Activated naive CD8-positive, alpha-beta T cell treated with anti-CD3 and anti-CD28 coated beads, Interleukin-2, amount 50 U/mL, for 24 hours (primary cell): ENCODE results near the gene MED1.
"Not testable (repeated sequence)": the region's sequence is repeated elsewhere in the genome, so short reads cannot be mapped to it uniquely, and the experiment has no call there.

Experiments
- ATAC-seq: fragments of 150-1000 bp; cut with Tn5 transposase; one replicate; pipeline ENCODE4 v1.10.0; 2021
- DNase-seq: peaks from one replicate; pipeline ENCODE4 v3.0.0; 2021
- H3K27ac Mint-ChIP-seq: one replicate; pipeline ENCODE4 v1.8.0; 2021; ENCODE audit warnings: mild to moderate bottlenecking, mixed read lengths
- H3K27me3 Mint-ChIP-seq: one replicate; pipeline ENCODE4 v1.8.0; 2021; ENCODE audit warnings: mixed read lengths
- H3K36me3 Mint-ChIP-seq: one replicate; pipeline ENCODE4 v1.8.0; 2021; ENCODE audit warnings: low read depth, mixed read lengths
- H3K4me1 Mint-ChIP-seq: one replicate; pipeline ENCODE4 v1.8.0; 2021; ENCODE audit warnings: mixed read lengths
- H3K4me3 Mint-ChIP-seq: one replicate; pipeline ENCODE4 v1.8.0; 2021; ENCODE audit warnings: mild to moderate bottlenecking, moderate library complexity, mixed read lengths
- H3K9me3 Mint-ChIP-seq: one replicate; pipeline ENCODE4 v1.8.0; 2021; ENCODE audit warnings: mixed read lengths

The MED1 gene

GRCh38 chr17:39402890-39403605 lies 48.0 kb downstream of the MED1 start:
- ATAC-seq (no peak), DNase-seq (no peak)
- H3K9me3 Mint-ChIP-seq, result no peaks in the 10 kb centered on the region
- H3K36me3 Mint-ChIP-seq, result peaks cover 8% of the 10 kb centered on the region
- H3K27me3 Mint-ChIP-seq, result no peaks in the 10 kb centered on the region
- peak overlapping the region; percentile 70 for H3K27ac Mint-ChIP-seq
- H3K4me3 Mint-ChIP-seq, result peak overlapping the region; percentile 89
- peaks cover 64% of the 10 kb centered on the region for H3K4me1 Mint-ChIP-seq

DNA sequence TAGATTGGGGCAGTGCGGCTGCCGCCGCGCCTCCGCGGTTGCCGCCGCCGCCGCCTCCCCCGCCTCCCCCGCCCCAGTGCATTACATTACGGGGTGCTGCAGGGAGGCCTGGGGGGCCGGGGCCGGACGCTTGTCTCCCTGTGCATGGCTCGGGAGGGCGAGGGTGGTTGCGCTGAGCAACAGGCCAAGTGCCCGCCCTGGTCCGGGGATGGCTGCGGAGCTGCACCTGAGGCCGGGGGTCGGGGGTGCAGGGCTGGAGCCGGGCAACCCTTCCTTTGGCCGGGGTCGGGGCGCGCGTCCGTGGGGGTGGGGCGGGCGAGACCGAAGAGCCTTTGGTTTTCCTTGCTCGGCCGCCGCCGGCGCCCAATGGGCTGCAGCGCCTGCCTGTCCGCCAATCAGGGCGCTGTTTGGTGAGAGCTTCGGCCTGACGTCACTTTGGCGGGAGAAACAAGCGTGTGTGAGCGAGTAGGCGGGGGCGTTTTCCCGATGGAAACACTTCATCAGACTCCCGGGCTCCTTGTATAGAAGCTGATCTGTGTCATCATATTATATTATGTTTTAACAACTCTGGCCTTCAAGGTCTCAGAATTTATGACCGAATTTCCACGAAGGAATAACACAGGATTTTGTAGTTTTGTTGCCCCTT lies 48.7 kb downstream of the MED1 start:
- DNase-seq (peak; percentile 95), ATAC-seq (peak; percentile 66)
- peaks cover 65% of the 10 kb centered on the region for H3K4me1 Mint-ChIP-seq
- H3K27ac Mint-ChIP-seq, result peak overlapping the region; percentile 91
- H3K4me3 Mint-ChIP-seq, result peak overlapping the region; percentile 89
- peaks cover 6% of the 10 kb centered on the region for H3K36me3 Mint-ChIP-seq
- H3K9me3 Mint-ChIP-seq, result no peaks in the 10 kb centered on the region
- no peaks in the 10 kb centered on the region for H3K27me3 Mint-ChIP-seq

DNA sequence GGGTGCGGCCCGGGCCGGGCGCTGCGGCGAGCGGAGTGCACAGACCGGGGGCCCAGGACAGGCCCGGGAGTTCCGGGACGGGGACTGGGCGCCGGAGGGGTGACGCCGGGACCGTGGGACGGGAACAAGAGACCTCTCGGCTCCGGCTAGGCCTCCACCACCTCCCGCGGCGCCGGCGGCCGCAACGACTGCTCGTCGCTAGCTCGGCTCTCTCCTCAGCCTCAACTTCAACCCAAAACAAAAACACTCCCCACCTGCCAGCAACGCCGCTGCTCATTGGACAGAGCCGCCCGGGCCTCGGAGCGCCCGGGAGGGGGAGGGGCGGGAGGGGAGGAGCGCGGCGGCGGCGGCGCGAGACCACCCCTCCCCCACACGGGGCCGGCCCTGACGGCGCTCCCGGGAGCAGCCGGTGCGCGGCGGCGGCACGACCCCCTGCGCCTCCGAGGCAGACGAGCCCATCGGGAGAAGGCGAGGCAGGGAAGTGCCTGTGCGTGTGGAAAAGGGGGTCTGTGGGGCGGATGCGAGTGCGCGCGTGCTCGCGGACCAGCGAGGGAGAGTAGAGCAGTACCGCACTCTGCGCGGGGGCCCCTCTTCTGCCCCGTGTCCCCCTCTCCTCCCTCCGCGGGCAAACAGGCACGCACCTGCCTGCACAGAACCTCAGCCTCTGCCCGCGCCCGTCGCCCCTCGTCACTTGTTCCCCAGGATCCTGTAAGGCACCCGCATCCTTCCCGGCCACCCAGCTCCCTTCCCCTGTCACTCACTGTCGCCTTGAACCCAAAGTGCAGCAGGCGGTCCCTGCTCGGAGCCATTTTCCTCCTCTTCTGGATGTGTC lies 49.4 kb downstream of the MED1 start, which contains the start of gene FBXL20:
Gene FBXL20 (minus strand): TSS at position 215 of the 832 bp plus-strand sequence. CDS start 224 bp downstream, outside the sequence.
- peaks cover 65% of the 10 kb centered on the region for H3K4me1 Mint-ChIP-seq
- H3K27me3 Mint-ChIP-seq, result no peaks in the 10 kb centered on the region
- peak within 1 kb of the TSS; percentile 89 for H3K4me3 Mint-ChIP-seq
- peak; percentile 65 for ATAC-seq
- no peaks in the 10 kb centered on the region for H3K9me3 Mint-ChIP-seq
- H3K27ac Mint-ChIP-seq, result peak within 1 kb of the TSS; percentile 91
- peak; percentile 94 for DNase-seq
- peaks cover 3% of the 10 kb centered on the region for H3K36me3 Mint-ChIP-seq

DNA sequence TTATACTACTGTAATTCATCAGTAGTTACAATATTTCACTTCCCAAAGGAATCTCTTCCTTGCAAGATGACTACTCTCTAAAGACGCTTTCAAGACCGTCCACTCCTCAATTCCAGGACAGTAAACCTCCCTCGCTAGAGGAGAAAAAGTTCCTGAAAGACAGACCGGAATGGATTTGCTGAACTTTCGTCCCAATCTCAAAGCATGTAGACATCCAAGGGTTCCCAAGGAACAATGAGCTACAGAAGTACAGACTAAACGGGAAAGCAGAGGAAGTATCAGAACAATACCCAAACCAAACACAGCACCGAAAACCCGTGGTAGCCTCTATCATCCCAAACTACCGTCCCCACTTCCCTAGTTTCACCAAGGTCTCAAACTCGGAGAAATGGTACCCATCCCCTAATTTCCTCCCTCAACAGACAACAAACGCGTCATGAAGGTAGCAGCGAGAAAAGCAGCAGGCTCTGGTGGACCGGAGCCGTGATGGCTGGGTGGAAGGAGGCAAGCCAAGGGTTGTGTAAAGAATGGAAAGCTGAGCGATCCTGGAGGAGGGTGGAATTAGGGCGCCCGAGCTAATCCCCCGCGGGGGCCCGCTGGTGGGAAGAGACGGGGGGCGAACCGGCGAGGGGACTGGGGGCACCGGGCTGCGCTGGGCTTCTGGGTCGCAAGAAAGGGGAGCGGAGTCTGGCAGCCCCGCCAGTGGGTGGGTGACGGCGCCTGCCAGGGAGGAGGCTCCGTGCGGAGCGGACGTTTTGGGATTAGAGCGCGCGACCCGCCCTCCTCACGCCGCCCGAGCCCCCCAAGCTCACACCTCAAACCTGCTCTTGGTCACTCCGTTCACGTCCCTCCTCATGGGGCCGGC lies 50.3 kb downstream of the MED1 start:
- peak; percentile 17 for DNase-seq
- ATAC-seq, result no peak
- Mint-ChIP-seq H3K4me3 (peak overlapping the region; percentile 89), H3K27me3 (no peaks in the 10 kb centered on the region), H3K4me1 (peaks cover 58% of the 10 kb centered on the region), H3K9me3 (no peaks in the 10 kb centered on the region), H3K27ac (peak overlapping the region; percentile 68), H3K36me3 (peaks cover 2% of the 10 kb centered on the region)

GRCh38 chr17:39399791-39400190 lies 51.3 kb downstream of the MED1 start:
- Mint-ChIP-seq H3K27ac (no peak overlapping the region), H3K9me3 (no peaks in the 10 kb centered on the region), H3K27me3 (no peaks in the 10 kb centered on the region), H3K4me1 (peaks cover 51% of the 10 kb centered on the region), H3K4me3 (peak overlapping the region; percentile 89), H3K36me3 (peaks cover 2% of the 10 kb centered on the region)
- no peak for ATAC-seq
- no peak for DNase-seq

DNA sequence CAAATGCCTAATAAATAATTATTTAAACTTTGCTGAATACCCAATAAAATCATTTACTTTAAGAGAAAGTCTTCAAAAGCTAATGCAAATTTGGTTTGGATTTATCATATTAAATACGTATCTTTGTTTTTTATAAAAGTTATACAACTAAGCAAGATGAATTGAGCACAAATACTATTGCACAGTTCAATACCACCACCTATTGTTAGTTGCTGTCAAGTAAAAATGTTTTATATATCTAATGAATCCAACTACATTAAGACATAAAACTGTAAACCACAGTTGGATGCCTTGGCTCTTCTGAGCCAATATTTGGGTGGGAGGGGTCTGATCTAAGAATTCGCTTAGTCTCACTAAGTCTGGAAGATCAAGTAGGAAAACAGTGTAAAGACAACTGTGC lies 57.3 kb downstream of the MED1 start:
- DNase-seq, result no peak
- H3K9me3 Mint-ChIP-seq, result no peaks in the 10 kb centered on the region
- no peak overlapping the region for H3K27ac Mint-ChIP-seq
- no peaks in the 10 kb centered on the region for H3K27me3 Mint-ChIP-seq
- no peaks in the 10 kb centered on the region for H3K36me3 Mint-ChIP-seq
- ATAC-seq, result no peak
- peaks cover 21% of the 10 kb centered on the region for H3K4me1 Mint-ChIP-seq
- H3K4me3 Mint-ChIP-seq, result no peak overlapping the region

- DNase-seq (no peak), ATAC-seq (no peak)
- H3K4me1 Mint-ChIP-seq, result peaks cover 9% of the 10 kb centered on the region
- H3K27me3 Mint-ChIP-seq, result no peaks in the 10 kb centered on the region
- no peak overlapping the region for H3K27ac Mint-ChIP-seq
- no peaks in the 10 kb centered on the region for H3K9me3 Mint-ChIP-seq
- no peak overlapping the region for H3K4me3 Mint-ChIP-seq
- peaks cover 3% of the 10 kb centered on the region for H3K36me3 Mint-ChIP-seq
Measured at GRCh38 chr17:39391448-39391847, 59.6 kb downstream of the MED1 start.

GRCh38 chr17:39385040-39385439 lies 66.0 kb downstream of the MED1 start:
- Mint-ChIP-seq H3K4me1 (peaks cover 7% of the 10 kb centered on the region), H3K27ac (no peak overlapping the region), H3K27me3 (no peaks in the 10 kb centered on the region), H3K4me3 (no peak overlapping the region), H3K36me3 (peaks cover 3% of the 10 kb centered on the region), H3K9me3 (no peaks in the 10 kb centered on the region)
- DNase-seq (no peak), ATAC-seq (no peak)

DNA sequence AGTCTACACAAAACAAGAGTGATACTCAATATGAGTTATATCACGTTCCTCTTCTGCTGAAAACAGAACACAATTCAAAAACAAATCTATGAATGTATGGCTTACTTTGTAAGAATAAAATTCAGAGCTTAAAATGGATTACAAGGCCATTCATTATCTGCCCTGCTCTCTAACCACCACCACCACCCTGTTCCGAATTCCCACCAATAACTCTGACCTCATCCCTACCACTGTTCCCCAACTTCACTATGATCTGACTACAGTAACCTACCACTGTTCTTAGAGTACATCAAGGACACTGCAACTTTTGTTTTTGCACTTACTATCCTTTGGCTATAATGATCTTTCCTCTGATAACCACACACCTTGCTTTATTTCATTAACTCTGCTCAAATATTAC lies 70.9 kb downstream of the MED1 start:
- no peaks in the 10 kb centered on the region for H3K27me3 Mint-ChIP-seq

GRCh38 chr17:39376434-39376833 lies 74.6 kb downstream of the MED1 start:
- Mint-ChIP-seq H3K27me3 (no peaks in the 10 kb centered on the region), H3K27ac (no peak overlapping the region), H3K36me3 (peaks cover 1% of the 10 kb centered on the region), H3K4me3 (no peak overlapping the region), H3K9me3 (no peaks in the 10 kb centered on the region), H3K4me1 (peaks cover 24% of the 10 kb centered on the region)
- DNase-seq, result no peak
- ATAC-seq, result no peak

More for the DNA sequence above, 70.9 kb downstream of the MED1 start:
- H3K9me3 Mint-ChIP-seq, result no peaks in the 10 kb centered on the region
- ATAC-seq, result no peak
- no peak overlapping the region for H3K27ac Mint-ChIP-seq
- peaks cover 1% of the 10 kb centered on the region for H3K36me3 Mint-ChIP-seq
- H3K4me1 Mint-ChIP-seq, result peaks cover 27% of the 10 kb centered on the region
- no peak for DNase-seq
- H3K4me3 Mint-ChIP-seq, result no peak overlapping the region

GRCh38 chr17:39367805-39368204 lies 83.3 kb downstream of the MED1 start:
- H3K4me3 Mint-ChIP-seq, DNase-seq, H3K9me3 Mint-ChIP-seq, H3K4me1 Mint-ChIP-seq, ATAC-seq, H3K27me3 Mint-ChIP-seq, H3K36me3 Mint-ChIP-seq, H3K27ac Mint-ChIP-seq: not testable (repeated sequence)

GRCh38 chr17:39365872-39366271 lies 85.2 kb downstream of the MED1 start:
- no peak overlapping the region for H3K27ac Mint-ChIP-seq
- no peaks in the 10 kb centered on the region for H3K9me3 Mint-ChIP-seq
- ATAC-seq (no peak), DNase-seq (no peak)
- no peaks in the 10 kb centered on the region for H3K36me3 Mint-ChIP-seq
- H3K4me1 Mint-ChIP-seq, result peaks cover 9% of the 10 kb centered on the region
- H3K27me3 Mint-ChIP-seq, result no peaks in the 10 kb centered on the region
- H3K4me3 Mint-ChIP-seq, result no peak overlapping the region

DNA sequence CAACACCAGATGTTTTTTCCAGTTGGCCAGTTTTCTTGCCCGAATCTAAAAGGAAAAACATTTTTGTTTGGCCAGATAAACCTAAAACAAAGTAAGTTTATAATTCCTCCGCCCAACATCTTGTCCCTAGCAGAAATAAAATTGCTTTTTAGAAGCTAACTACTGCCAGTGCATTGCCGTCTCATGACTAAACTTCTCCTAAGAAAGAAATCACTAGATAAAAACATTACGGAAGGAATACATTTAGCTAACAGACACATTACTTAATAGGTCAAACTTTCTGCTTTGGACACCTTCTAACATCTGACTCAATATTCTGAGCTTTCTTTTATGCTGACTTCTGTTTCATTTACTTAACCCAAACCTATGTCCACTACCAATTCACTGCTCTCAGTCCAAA lies 85.8 kb downstream of the MED1 start:
- ATAC-seq (no peak), DNase-seq (no peak)
- H3K4me1 Mint-ChIP-seq, result peaks cover 12% of the 10 kb centered on the region
- H3K4me3 Mint-ChIP-seq, result no peak overlapping the region
- no peak overlapping the region for H3K27ac Mint-ChIP-seq
- no peaks in the 10 kb centered on the region for H3K27me3 Mint-ChIP-seq
- no peaks in the 10 kb centered on the region for H3K9me3 Mint-ChIP-seq
- H3K36me3 Mint-ChIP-seq, result no peaks in the 10 kb centered on the region
